GM19467 (cell line): ENCODE data around the gene FBXO22.

Source experiments
- ATAC-seq: cut with Tn5 transposase; IDR thresholded peaks from one replicate; pipeline ENCODE4 v1.9.1; 2021; ENCODE audit warnings: mild to moderate bottlenecking, moderate library complexity; ENCODE audit not compliant: unreplicated experiment

Gene FBXO22

DNA sequence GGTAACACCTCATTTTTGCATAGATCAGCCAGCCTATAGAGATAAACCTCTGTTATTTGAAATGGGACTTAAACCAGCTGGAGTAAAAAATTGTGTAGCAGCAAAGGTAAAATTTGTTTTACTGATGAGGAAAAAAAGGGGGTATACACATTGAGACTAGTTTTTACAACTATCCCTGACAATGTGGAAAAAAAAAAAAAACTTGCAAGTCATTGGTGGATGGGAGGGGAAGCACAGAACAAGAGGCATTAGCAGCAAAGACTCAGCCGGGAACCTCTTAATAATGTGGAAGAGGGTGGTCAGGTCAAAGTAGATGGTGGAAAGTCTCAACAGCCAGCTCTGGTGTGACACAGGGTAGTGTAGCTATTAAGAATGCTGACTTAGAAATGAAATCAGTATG lies 14.5 kb downstream of the FBXO22 start:
- no peak for ATAC-seq

DNA sequence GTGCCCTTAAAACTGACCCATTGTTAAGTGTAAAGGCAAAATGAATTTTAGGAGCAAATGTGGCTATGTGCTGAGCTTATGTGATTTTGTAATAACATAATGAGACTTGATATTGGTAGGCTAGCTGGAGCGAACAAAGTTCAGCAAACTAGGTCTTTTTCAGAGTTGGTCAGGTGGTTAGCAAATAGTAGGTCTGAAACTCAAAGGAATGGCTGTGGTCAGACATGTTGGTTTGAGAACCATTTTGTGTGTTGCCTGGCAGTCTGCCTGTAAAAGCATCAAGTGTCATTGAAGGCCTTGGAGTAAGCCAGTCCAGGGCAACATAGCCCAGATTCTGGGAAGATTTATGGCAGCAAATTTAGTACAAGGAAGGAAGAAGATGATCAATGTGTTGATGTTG lies 16.4 kb downstream of the FBXO22 start:
- ATAC-seq = no peak

DNA sequence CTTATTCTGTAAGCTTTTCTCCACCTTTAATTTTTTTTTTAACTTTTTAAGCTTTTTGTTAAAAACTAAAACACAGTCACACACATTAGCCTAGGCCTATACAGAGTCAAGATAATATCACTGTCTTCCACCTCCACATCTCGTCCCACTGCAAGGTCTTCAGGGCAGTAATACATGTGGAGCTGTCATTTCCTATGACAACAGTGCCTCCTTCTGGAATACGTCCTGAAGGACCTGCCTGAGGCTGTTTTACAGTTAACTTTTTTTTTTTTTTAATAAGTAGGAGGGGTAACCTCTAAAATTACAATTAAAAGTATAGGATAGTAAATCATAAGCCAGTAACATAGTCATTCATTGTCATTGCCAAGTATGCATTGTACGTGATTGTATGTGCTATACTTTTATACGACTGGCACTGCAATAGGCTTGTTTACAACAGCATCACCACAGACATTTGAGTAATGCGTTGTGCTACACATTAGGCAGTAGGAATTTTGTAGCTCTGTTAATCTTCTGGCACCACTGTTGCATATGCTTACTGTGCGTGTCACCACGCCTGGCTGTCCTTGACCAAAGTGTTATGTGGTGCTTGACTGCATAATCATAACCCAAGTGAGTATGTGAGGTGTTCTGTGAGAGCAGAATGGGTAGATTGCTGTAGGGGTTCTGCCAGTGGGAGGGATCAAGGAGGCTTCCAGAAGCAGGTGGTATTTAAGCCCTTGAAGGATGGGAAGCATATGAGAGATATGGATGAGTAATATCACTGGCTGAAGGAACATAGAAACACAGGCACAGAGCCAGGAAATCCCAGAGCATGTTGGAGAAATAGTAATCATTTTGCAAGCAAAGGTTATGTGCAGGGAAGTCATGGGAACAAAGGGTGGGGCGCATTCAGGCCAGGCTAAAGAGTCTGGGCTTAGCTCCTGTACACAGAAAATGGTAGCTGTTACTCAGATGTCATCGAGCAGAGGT lies 18.3 kb downstream of the FBXO22 start:
- ATAC-seq = no peak

DNA sequence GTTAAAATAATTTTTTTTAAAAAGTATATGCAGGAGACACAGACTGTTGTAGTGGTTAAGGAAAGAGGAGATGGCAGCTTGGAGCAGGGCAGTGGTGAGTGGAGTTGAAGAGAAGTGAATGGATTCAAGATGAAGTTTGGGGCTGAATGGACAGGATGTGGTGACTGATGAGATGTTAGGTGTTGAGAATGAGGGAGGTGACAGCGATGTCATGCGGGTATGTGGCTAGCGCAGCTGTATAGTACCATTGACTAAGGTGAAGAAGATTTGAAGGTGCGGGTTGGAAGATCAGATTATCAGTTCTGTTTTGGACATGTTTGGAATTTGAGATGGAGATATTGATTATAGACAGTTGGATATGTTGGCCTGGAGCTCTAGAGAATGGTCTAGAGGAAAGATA lies 20.1 kb downstream of the FBXO22 start:
- no peak for ATAC-seq

- no peak for ATAC-seq
Observed at GRCh38 chr15:75924576-75924975, 20.9 kb downstream of the FBXO22 start.

DNA sequence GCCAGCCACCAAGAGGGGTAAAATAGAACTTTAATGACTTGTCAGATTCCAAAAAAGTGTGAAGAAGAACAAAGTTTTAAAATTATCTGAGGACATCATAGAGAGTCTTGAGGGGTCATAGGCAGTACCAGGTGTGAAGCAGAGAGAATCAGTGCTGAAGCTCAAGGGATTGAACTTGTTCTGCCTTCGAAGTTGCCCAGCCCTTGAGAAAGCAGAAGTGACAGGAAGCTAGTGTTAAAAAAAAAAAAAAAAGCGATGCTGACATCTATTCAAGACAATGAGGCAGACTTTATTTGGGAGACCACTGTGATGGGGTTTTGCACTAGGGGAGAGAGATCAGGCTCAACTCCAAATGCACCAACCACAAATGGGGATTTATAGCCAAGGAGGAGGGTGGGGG lies 21.8 kb downstream of the FBXO22 start:
- no peak for ATAC-seq

DNA sequence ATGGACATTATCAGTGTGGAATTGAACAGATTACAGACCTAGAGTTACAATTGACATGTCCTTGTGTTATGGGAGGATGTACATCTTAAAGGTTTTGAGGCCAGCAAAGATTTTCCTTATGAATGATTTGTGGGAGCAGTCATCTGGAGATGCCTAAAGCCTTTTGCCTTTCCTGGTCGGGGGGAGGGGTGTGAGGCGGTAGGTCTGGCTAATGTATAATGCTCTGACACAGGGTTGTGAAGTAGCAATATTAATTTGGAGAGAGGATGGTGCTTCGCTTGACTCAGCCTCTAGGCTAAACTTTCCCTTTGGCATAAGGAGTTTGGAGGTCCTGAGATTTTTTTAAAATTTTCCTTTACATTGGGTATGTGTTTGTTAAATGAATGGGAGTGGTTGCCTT lies 23.3 kb downstream of the FBXO22 start:
- no peak for ATAC-seq

DNA sequence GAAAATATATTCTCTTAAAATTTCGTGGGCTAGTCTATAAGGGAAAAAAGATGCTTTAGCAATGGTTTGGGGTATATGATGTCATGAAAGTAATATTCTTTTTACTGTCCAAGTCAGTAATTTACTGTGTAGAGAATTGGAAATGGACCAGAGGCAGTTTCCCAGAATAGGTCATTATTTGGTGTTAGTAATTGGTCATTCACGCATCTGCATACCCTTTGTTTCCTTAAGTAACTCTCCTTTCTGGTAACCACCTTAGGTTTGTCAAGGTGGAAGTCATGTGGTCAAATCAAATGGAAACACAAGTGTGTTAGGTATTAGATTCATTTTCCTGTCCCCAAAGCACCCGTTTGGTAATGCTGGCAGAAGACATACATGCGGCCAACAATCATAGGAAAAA lies 23.9 kb downstream of the FBXO22 start:
- ATAC-seq = no peak

DNA sequence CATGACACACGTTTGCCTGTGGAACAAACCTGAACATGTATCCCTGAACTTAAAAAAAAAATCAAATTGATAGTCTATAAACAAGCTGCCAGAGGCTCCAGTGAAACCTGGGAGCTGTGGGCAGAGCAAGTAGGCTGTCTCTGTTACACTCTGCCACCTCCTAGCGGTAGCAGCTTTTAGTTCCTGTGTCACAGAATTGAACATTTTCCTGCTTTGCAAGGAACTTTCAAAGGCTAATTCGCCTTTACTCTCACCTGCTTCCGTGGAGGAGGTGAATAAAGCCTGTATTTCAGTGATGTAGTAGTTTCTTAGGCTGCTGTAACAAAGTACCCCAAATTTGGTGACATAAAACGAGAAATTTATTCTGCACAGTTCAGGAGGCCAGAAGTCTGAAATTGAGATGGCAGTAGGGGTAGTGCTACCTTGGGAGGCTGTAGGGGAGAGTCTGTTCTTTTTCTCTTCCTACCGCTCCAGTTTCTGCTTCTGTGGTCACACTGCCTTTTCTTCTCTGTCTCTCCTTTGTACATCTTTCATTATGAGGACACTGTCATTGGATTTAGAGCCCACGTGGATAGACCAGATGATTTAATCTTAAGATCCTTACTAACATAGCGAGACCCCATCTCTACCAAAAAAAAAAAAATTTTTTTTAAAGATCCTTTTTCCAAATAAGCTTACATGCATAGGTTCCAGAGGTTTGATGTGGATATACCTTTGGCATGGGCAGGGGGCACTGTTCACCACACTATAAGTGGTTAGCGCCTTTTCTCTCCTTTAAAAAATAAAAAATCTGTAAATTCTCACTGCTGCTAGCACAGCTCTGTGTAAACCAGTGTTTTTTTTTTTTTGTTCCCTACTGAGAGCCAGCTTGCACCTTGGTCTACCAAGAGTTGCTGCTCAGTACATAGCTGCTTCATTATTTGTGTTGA lies 25.3 kb downstream of the FBXO22 start:
- ATAC-seq = no peak

DNA sequence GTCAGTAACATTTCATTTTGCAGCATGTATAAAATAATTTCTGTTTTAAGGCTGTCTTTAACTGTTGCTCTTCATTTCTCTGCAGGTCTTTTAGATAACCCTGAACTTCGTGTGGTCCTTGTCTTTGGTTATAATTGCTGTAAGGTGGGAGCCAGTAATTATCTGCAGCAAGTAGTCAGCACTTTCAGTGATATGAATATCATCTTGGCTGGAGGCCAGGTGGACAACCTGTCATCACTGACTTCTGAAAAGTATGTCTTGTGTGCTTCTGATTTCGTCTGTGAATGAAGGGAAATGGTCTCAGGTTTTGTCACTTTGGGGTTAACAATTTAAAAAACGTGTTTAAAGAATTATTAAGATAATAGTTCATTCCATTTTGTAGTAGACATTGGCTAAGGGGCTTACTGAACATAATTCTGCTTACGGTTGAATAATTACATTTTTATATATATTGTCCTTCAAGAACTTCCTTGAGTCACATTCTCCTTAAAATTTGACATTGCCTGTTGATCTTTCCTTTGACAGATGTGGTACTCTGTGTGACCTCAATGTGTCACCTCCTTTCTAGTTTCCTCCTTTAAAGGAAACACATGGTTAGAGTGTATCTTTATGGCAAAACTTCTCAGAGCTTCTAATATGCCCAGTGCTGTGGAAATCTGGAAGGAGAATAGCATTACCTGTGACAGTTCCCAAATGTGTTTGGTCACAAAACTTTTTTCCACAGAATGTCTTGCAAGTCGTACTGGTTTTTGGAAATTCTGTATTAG lies 26.3 kb downstream of the FBXO22 start:
- no peak for ATAC-seq

DNA sequence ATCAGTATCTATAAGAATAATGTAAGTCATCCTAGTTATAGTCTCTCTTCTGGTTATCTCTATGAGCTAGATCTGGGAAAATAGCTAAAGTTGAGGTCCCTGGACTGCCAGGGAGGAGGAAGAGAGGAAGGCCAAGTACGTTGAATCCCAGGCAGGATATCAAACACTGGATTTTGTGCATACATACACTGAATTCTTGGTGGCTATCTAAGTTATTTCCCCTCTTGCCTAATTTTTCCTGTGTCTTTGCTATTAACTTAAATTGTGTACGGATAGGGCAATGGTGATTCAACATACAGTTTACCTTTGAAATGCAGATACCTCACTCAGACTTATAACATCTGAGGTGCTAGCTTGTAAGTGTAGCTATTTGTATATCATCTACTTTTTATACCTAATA lies 27.2 kb downstream of the FBXO22 start:
- no peak for ATAC-seq

GRCh38 chr15:75942464-75942863 lies 38.8 kb downstream of the FBXO22 start:
- ATAC-seq = no peak

GRCh38 chr15:75943246-75943645 lies 39.6 kb downstream of the FBXO22 start:
- ATAC-seq = no peak

GRCh38 chr15:75943713-75944215 lies 40.1 kb downstream of the FBXO22 start:
- ATAC-seq = no peak

DNA sequence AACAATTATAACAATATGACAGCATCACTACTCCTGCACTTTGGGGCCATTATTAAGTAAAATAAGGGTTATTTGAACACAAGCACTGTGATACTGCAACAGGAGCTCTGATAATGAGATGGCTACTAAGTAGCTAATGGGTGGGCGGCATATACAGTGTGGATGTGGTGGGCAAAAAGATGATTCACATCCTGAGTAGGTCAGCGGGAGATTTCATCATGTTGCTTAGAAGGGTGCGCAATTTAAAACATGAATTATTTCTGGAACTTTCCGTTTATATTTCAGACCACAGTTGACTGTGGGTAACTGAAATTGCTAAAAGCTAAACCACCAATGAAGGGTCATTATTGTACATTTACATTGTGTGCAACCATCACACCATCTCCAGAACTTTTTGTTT lies 42.3 kb downstream of the FBXO22 start:
- no peak for ATAC-seq

DNA sequence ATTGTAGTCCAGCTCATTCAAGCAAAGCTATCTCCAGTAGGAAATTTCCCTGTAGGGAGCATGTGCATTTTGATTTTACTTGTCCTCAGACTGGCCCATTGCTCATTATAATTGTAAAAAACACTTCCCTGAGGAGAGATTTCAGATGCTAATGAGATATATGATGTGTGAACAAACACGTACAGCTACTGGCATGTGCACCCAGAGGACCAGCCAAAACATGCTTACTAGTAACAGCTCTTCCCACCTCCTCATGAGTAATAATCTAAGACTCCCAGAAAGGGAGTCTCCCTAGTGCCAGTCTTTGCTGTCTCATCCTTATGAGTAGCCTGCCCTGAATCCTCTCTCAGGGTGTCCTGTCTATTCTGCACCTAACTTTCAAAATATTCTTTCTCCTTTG lies 43.4 kb downstream of the FBXO22 start:
- no peak for ATAC-seq

DNA sequence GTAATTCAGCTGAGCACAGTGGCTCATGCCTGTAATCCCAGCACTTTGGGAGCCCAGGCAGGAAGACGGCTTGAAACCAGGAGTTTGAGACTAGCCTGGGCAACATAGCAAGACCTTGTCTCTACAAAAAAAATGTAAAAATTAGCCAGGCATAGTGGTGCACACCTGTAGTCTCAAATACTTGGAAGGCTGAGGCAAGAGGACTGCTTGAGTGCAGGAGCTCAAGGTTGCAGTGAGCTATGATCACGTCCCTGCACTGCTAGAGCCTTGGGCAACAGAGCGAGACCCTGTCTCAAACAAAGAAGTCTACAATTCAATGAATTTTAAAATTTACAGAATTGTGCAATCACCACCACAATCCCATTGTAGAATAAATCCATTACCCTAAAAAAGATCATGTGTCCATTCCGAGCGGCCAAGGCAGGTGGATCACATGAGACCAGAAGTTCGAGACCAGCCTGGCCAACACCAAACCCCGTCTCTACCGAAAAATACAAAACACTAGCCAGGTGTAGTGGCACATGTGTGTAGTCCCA lies 45.2 kb downstream of the FBXO22 start:
- ATAC-seq = no peak

DNA sequence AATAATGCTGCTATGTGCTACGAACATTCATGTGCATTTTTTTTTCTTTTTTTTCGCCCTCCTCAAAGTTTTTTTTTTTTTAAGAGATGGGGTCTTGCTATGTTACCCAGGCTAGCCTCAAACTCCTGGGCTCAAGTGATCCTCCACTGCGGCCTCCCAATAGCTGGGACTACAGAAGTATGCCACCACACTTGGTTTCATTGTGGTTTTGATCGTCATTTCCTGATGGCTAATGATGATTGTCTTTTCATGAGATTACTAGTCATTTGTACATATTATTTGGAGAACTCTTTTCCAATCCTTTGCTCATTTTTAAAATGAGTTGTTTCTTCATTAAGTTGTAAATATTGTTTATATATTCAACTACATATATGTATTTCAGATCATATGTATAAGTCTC lies 48.8 kb downstream of the FBXO22 start:
- no peak for ATAC-seq

DNA sequence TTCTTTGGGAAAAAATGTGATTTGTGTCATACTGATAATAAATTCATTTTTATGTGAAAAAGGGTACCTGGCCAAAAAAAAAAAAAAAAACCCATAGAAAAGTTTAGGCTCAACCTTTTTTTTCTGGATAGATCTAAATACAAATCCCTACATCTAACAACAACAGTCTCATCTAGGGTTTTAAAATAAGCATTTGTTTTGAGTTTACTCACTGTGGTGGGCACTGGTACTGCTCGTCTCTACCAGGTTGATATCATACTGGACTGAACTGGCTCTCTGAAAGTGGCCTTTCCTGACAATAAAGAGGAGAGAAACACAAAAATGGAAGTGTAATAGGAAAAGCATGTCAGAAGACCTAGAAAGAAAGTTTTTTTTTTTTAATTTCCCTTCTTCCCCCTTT lies 52.0 kb downstream of the FBXO22 start:
- ATAC-seq = no peak

GRCh38 chr15:75961331-75961730 lies 57.7 kb downstream of the FBXO22 start:
- ATAC-seq = no peak

- ATAC-seq = no peak
Observed at GRCh38 chr15:75966073-75966472, 62.4 kb downstream of the FBXO22 start.
